HG03575 (cell line): ENCODE data around the gene ANGPTL8.

ENCODE experiments used
- ATAC-seq: cut with Tn5 transposase; IDR thresholded peaks from one replicate; pipeline ENCODE4 v1.9.1; 2021; ENCODE audit not compliant: unreplicated experiment, insufficient number of reproducible peaks, low FRiP score; ENCODE audit errors: extremely low read depth

ANGPTL8 gene

GRCh38 chr19:11251650-11252314 is 12.4 kb downstream of the ANGPTL8 start:
- no peak for ATAC-seq

GRCh38 chr19:11252665-11253355 is 13.4 kb downstream of the ANGPTL8 start:
- no peak for ATAC-seq

- ATAC-seq, result no peak
Measured at GRCh38 chr19:11254666-11255065, 15.2 kb downstream of the ANGPTL8 start.

GRCh38 chr19:11256189-11256588 is 16.8 kb downstream of the ANGPTL8 start:
- ATAC-seq, result no peak

- no peak for ATAC-seq
Measured at GRCh38 chr19:11257846-11258380, 18.5 kb downstream of the ANGPTL8 start.

- ATAC-seq, result no peak
Measured at GRCh38 chr19:11260996-11261395, 21.6 kb downstream of the ANGPTL8 start.

- no peak for ATAC-seq
Measured at GRCh38 chr19:11261431-11261970, 22.1 kb downstream of the ANGPTL8 start.

- ATAC-seq, result no peak
Measured at GRCh38 chr19:11261971-11262839, 22.8 kb downstream of the ANGPTL8 start, which contains the start of gene DOCK6. Gene DOCK6 (minus strand): TSS chr19:11262524. CDS start chr19:11262440, 84 bp downstream.

GRCh38 chr19:11263726-11264125 is 24.3 kb downstream of the ANGPTL8 start:
- ATAC-seq, result no peak

GRCh38 chr19:11264452-11265176 is 25.2 kb downstream of the ANGPTL8 start:
- ATAC-seq, result no peak

- ATAC-seq, result no peak
Measured at GRCh38 chr19:11265177-11265784, 25.9 kb downstream of the ANGPTL8 start.

- ATAC-seq, result no peak
Measured at GRCh38 chr19:11265785-11266236, 26.4 kb downstream of the ANGPTL8 start.

GRCh38 chr19:11267316-11268085 is 28.1 kb downstream of the ANGPTL8 start:
- no peak for ATAC-seq

- no peak for ATAC-seq
Measured at GRCh38 chr19:11268783-11269267, 29.4 kb downstream of the ANGPTL8 start.

- no peak for ATAC-seq
Measured at GRCh38 chr19:11269408-11269807, 30.0 kb downstream of the ANGPTL8 start.

- no peak for ATAC-seq
Measured at GRCh38 chr19:11273296-11273695, 33.9 kb downstream of the ANGPTL8 start.

- no peak for ATAC-seq
Measured at GRCh38 chr19:11273989-11274388, 34.6 kb downstream of the ANGPTL8 start.
